ENCODE measurements around the gene SLA2.

SLA2 gene

GRCh38 chr20:36587388-36588070, 58.5 kb downstream of the SLA2 start:
- Histone ChIP-seq H3K27me3 (ENCODE audit: insufficient read depth, low read length, poor library complexity, severe bottlenecking) (no peaks in the 10 kb centered on the region), H3K9me2 (replicated peaks; ENCODE audit: low read depth, low read length) (no peaks in the 10 kb centered on the region), H3F3A (ENCODE audit: low read depth) (0 out of 2 replicates have a peak, but pooled peaks cover 3% of the 10 kb centered on the region), H3K4me3 (ENCODE audit: low read length, poor library complexity, severe bottlenecking) (no peak overlapping the region), H3K4me2 (ENCODE audit: low read depth, low read length, poor library complexity, severe bottlenecking) (no peak overlapping the region), H2AFZ (ENCODE audit: low read length) (no peak overlapping the region), H3K9ac (ENCODE audit: low read depth, low read length, poor library complexity, severe bottlenecking) (no peak overlapping the region), H4K20me1 (ENCODE audit: insufficient read depth, low read length, poor library complexity, severe bottlenecking) (no peaks in the 10 kb centered on the region), H3K79me2 (ENCODE audit: insufficient read depth, low read length) (no peaks in the 10 kb centered on the region), H3K9me3 (ENCODE audit: insufficient read depth, low read depth, low read length) (no peaks in the 10 kb centered on the region), H3K4me1 (ENCODE audit: insufficient read depth, low read length, poor library complexity, severe bottlenecking) (peaks cover 4% of the 10 kb centered on the region), H3K36me3 (ENCODE audit: insufficient read depth, low read length) (peaks cover 23% of the 10 kb centered on the region; the same call in 1 of the 2 replicates)
- no peak for TF ChIP-seq CTCF (conservative IDR thresholded peaks at IDR 0.05; ENCODE audit: low read length)
- TF ChIP-seq EZH2phosphoT487 (IDR thresholded peaks at IDR 0.05; ENCODE audit: borderline replicate concordance) = no peak

GRCh38 chr20:36585410-36586125, 60.4 kb downstream of the SLA2 start:
- no peak overlapping the region for H2AFZ ChIP-seq (ENCODE audit: low read length)
- no peaks in the 10 kb centered on the region for H3K79me2 ChIP-seq (ENCODE audit: insufficient read depth, low read length)
- no peaks in the 10 kb centered on the region for H4K20me1 ChIP-seq (ENCODE audit: insufficient read depth, low read length, poor library complexity, severe bottlenecking)
- no peaks in the 10 kb centered on the region for H3K27me3 ChIP-seq (ENCODE audit: insufficient read depth, low read length, poor library complexity, severe bottlenecking)
- no peak overlapping the region for H3K9ac ChIP-seq (ENCODE audit: low read depth, low read length, poor library complexity, severe bottlenecking)
- H3K36me3 ChIP-seq (ENCODE audit: insufficient read depth, low read length) = peaks cover 32% of the 10 kb centered on the region; the same call in 1 of the 2 replicates
- H3K9me2 ChIP-seq (replicated peaks; ENCODE audit: low read depth, low read length) = no peaks in the 10 kb centered on the region
- H3K4me1 ChIP-seq (ENCODE audit: insufficient read depth, low read length, poor library complexity, severe bottlenecking) = no peaks in the 10 kb centered on the region
- TF ChIP-seq EZH2phosphoT487 (IDR thresholded peaks at IDR 0.05; ENCODE audit: borderline replicate concordance) = no peak
- TF ChIP-seq CTCF (conservative IDR thresholded peaks at IDR 0.05; ENCODE audit: low read length) = no peak
- no peak overlapping the region for H3K4me2 ChIP-seq (ENCODE audit: low read depth, low read length, poor library complexity, severe bottlenecking)
- no peak overlapping the region for H3K4me3 ChIP-seq (ENCODE audit: low read length, poor library complexity, severe bottlenecking)
- H3K9me3 ChIP-seq (ENCODE audit: insufficient read depth, low read depth, low read length) = no peaks in the 10 kb centered on the region
- no peaks in the 10 kb centered on the region for H3F3A ChIP-seq (ENCODE audit: low read depth)

GRCh38 chr20:36584018-36584481, 61.9 kb downstream of the SLA2 start:
- Histone ChIP-seq H3F3A (ENCODE audit: low read depth) (no peaks in the 10 kb centered on the region), H3K9ac (ENCODE audit: low read depth, low read length, poor library complexity, severe bottlenecking) (no peak overlapping the region), H3K27me3 (ENCODE audit: insufficient read depth, low read length, poor library complexity, severe bottlenecking) (no peaks in the 10 kb centered on the region), H3K9me2 (replicated peaks; ENCODE audit: low read depth, low read length) (no peaks in the 10 kb centered on the region), H3K4me2 (ENCODE audit: low read depth, low read length, poor library complexity, severe bottlenecking) (no peak overlapping the region), H3K36me3 (ENCODE audit: insufficient read depth, low read length) (peaks cover 46% of the 10 kb centered on the region; the same call in 1 of the 2 replicates), H2AFZ (ENCODE audit: low read length) (no peak overlapping the region), H3K9me3 (ENCODE audit: insufficient read depth, low read depth, low read length) (no peaks in the 10 kb centered on the region), H3K4me1 (ENCODE audit: insufficient read depth, low read length, poor library complexity, severe bottlenecking) (no peaks in the 10 kb centered on the region), H4K20me1 (ENCODE audit: insufficient read depth, low read length, poor library complexity, severe bottlenecking) (peaks cover 5% of the 10 kb centered on the region), H3K4me3 (ENCODE audit: low read length, poor library complexity, severe bottlenecking) (no peak overlapping the region), H3K79me2 (ENCODE audit: insufficient read depth, low read length) (0 out of 2 replicates have a peak, but pooled peaks cover 3% of the 10 kb centered on the region)
- TF ChIP-seq CTCF (conservative IDR thresholded peaks at IDR 0.05; ENCODE audit: low read length) (no peak), EZH2phosphoT487 (IDR thresholded peaks at IDR 0.05; ENCODE audit: borderline replicate concordance) (no peak)

Measured in Loucy (cell line).